AG04449 (cell line): ENCODE measurements around the gene LY6G6D.

Source experiments
- CTCF ChIA-PET: fragments of 350-600 bp; formaldehyde crosslinking; extraction: SDS; loops from one replicate; lab custom pipeline; 2021; ENCODE audit warnings: antibody characterized with exemption; lab: Yijun Ruan, JAX
- POLR2A ChIA-PET: fragments of 400-600, 350-600 bp; formaldehyde crosslinking; extraction: SDS; loops from one replicate; lab custom pipeline; 2020; ENCODE audit warnings: antibody characterized with exemption, inconsistent platforms; lab: Yijun Ruan, JAX
- DNase-seq: peaks from one replicate; pipeline ENCODE4 v3.0.0-alpha.2; 2010; ENCODE audit warnings: low read depth, low spot score
- H3K4me3 ChIP-seq: 2 replicates; pipeline ENCODE4 v1.5.1; 2011; ENCODE audit warnings: low read depth, mild to moderate bottlenecking, control low read depth, low read length
- CTCF ChIP-seq: IDR thresholded peaks from one replicate; pipeline ENCODE4 v1.5.1; 2011; ENCODE audit warnings: mild to moderate bottlenecking, moderate library complexity, low read length, control low read depth, inconsistent platforms; ENCODE audit not compliant: insufficient read depth; ENCODE audit errors: missing control alignments

The LY6G6D gene

GRCh38 chr6:31758281-31758680 is 43.1 kb downstream of the LY6G6D start:
- TF ChIP-seq CTCF: no peak
- POLR2A ChIA-PET: no interaction called here
- DNase-seq: no peak

GRCh38 chr6:31760790-31761189 is 45.6 kb downstream of the LY6G6D start:
- no peak for TF ChIP-seq CTCF
- ChIA-PET POLR2A (interaction anchor here (0.7 kb wide), 1 partner anchor 10 kb away, joined by 3 read pairs; no protein-coding TSS in a partner anchor), CTCF (interaction anchor here (1.8 kb wide), 2 partner anchors 9 to 30 kb away, joined by 5 to 12 read pairs; no protein-coding TSS in a partner anchor)
- H3K4me3 ChIP-seq: no peak overlapping the region
- no peak for DNase-seq

More at GRCh38 chr6:31758281-31758680, 43.1 kb downstream of the LY6G6D start:
- no peak overlapping the region for H3K4me3 ChIP-seq
- CTCF ChIA-PET: interaction anchor here (1.1 to 5.4 kb wide), 2 partner anchors 11 to 132 kb away, joined by 4 to 28 read pairs; no protein-coding TSS in a partner anchor

GRCh38 chr6:31761343-31761742 is 46.2 kb downstream of the LY6G6D start:
- ChIA-PET POLR2A (interaction anchor here (0.7 kb wide), 1 partner anchor 10 kb away, joined by 3 read pairs; no protein-coding TSS in a partner anchor), CTCF (interaction anchor here (1.8 kb wide), 2 partner anchors 9 to 30 kb away, joined by 5 to 12 read pairs; no protein-coding TSS in a partner anchor)
- no peak overlapping the region for H3K4me3 ChIP-seq
- DNase-seq: no peak
- TF ChIP-seq CTCF: no peak

GRCh38 chr6:31762356-31762755 is 47.2 kb downstream of the LY6G6D start, which contains the start of gene SAPCD1:
Gene SAPCD1 (plus strand): TSS chr6:31762656. CDS start chr6:31763055, 399 bp downstream.
- TF ChIP-seq CTCF: no peak
- no peak for DNase-seq
- ChIA-PET POLR2A (no interaction called here), CTCF (interaction anchor here (1.4 to 1.8 kb wide), 2 partner anchors 8 to 29 kb away, joined by 5 to 12 read pairs; no protein-coding TSS in a partner anchor)
- H3K4me3 ChIP-seq: no peak within 1 kb of the TSS

- DNase-seq: no peak
- H3K4me3 ChIP-seq: no peak overlapping the region
- POLR2A ChIA-PET: no interaction called here
- no peak for TF ChIP-seq CTCF
- CTCF ChIA-PET: interaction anchor here (1.4 kb wide), 1 partner anchor 28 kb away, joined by 5 read pairs; no protein-coding TSS in a partner anchor
These were observed 47.9 kb downstream of the LY6G6D start for GRCh38 chr6:31762878-31763618.

GRCh38 chr6:31763619-31763940 is 48.4 kb downstream of the LY6G6D start:
- TF ChIP-seq CTCF: no peak
- POLR2A ChIA-PET: no interaction called here
- no peak overlapping the region for H3K4me3 ChIP-seq
- CTCF ChIA-PET: interaction anchor here (1.4 to 1.5 kb wide), 2 partner anchors 28 to 32 kb away, joined by 3 to 5 read pairs; partner anchors contain the start of gene VARS1
- no peak for DNase-seq
